K562 (cell line): ENCODE measurements around the gene ZC3H11A. TPM values are rescaled to one million over a fixed set of nuclear protein-coding genes. Genes with fewer than 3 reads are reported as not detected.
A peak's percentile ranks its signal among the peaks of the same experiment; 100 is the strongest.

Source experiments
- ATAC-seq: fragments of 200-7000 bp; cut with Tn5 transposase; 3 replicates; pipeline ENCODE4 v1.9.1; 2020; ENCODE audit warnings: moderate library complexity
- BruUV-seq: library from RNA; stranded (reverse); fragments of 400-500 nt; replicated peaks from 2 replicates; lab custom pipeline; 2021; lab: Mats Ljungman, UMichigan
- CTCF ChIA-PET: fragments of 300-600 bp; formaldehyde crosslinking; extraction: SDS; loops from one replicate; lab custom pipeline; 2021; ENCODE audit warnings: low intra/inter-chr PET ratio; lab: Yijun Ruan, JAX
- POLR2A ChIA-PET: fragments of 300-600, 350-650 bp; sonication (Branson Sonifier 250); formaldehyde crosslinking; extraction: SDS; loops from one replicate; lab custom pipeline; 2021; ENCODE audit warnings: antibody characterized with exemption, inconsistent platforms; lab: Yijun Ruan, JAX
- DNase-seq, 4 experiments: peaks; one replicate each; pipeline versions ENCODE4 v3.0.0 to v3.0.0-alpha.2; 2011 to 2018; ENCODE audit warnings: low spot score in 3 of 4, mixed read lengths in 3 of 4; ENCODE audit errors: extremely low read depth in 1 of 4
- FAIRE-seq: peaks from 2 replicates; lab custom pipeline; 2011; peaks lifted over from hg19 to GRCh38; lab: Jason Lieb, UNC
- H2AFZ ChIP-seq: 2 replicates; pipeline ENCODE4 v1.6.0; 2011; ENCODE audit warnings: low read depth, low read length, control low read depth, inconsistent platforms
- H3K27ac ChIP-seq: fragments of 200-600 bp; 3 replicates; pipeline ENCODE4 v1.8.0; 2011; ENCODE audit warnings: low read depth, mild to moderate bottlenecking, control low read depth, inconsistent platforms, low read length, moderate library complexity, mixed read lengths; ENCODE audit errors: extremely low read depth
- H3K27me3 ChIP-seq, 2 experiments: fragments of 300-600 bp in 1 of 2; 2 replicates in 1 of 2; 3 replicates in 1 of 2; pipeline versions ENCODE4 v1.6.0 to v1.8.0; 2011; ENCODE audit warnings: inconsistent platforms in 2 of 2, low read length in 2 of 2, mild to moderate bottlenecking in 1 of 2, mixed read lengths in 1 of 2, moderate library complexity in 1 of 2; ENCODE audit not compliant: control insufficient read depth in 2 of 2, insufficient read depth in 2 of 2
- H3K36me3 ChIP-seq: fragments of 300-600 bp; 3 replicates; pipeline ENCODE4 v1.8.0; 2011; ENCODE audit warnings: mild to moderate bottlenecking, low read length, inconsistent platforms; ENCODE audit not compliant: control insufficient read depth, insufficient read depth
- H3K4me1 ChIP-seq, 2 experiments: fragments of 200-600 bp in 1 of 2; replicated peaks in 1 of 2; 2 replicates in 1 of 2; 3 replicates in 1 of 2; pipeline versions ENCODE4 v1.5.1 to v1.8.0; 2011; ENCODE audit warnings: inconsistent platforms in 2 of 2, low read length in 2 of 2, mild to moderate bottlenecking in 1 of 2, mixed read lengths in 1 of 2, moderate library complexity in 1 of 2; ENCODE audit not compliant: control insufficient read depth in 2 of 2, insufficient read depth in 2 of 2
- H3K4me2 ChIP-seq: 2 replicates; pipeline ENCODE4 v1.6.1; 2011; ENCODE audit warnings: low read length, control low read depth, inconsistent platforms, mixed read lengths; ENCODE audit not compliant: insufficient read depth
- H3K4me3 ChIP-seq: fragments of 200-600 bp; sonication (generic), shearing (Covaris generic); 2 replicates; pipeline ENCODE4 v1.5.1; 2016; ENCODE audit warnings: control low read depth, inconsistent platforms
- H3K79me2 ChIP-seq: fragments of 200-600 bp; 3 replicates; pipeline ENCODE4 v1.8.0; 2011; ENCODE audit warnings: low read length, inconsistent platforms; ENCODE audit not compliant: control insufficient read depth, insufficient read depth
- H3K9ac ChIP-seq, 2 experiments: 2 replicates each; pipeline versions ENCODE4 v1.6.0 to v1.6.1; 2011; ENCODE audit warnings: low read depth in 2 of 2, low read length in 2 of 2, control low read depth in 1 of 2, inconsistent platforms in 1 of 2, mild to moderate bottlenecking in 1 of 2, mixed read lengths in 1 of 2; ENCODE audit not compliant: insufficient read depth in 1 of 2
- H3K9me1 ChIP-seq: one replicate; pipeline ENCODE4 v1.6.0; 2011; ENCODE audit warnings: inconsistent platforms, mild to moderate bottlenecking, low read length, moderate library complexity; ENCODE audit not compliant: control insufficient read depth, insufficient read depth
- H3K9me3 ChIP-seq: replicated peaks from 2 replicates; pipeline ENCODE4 v1.5.1; 2011; ENCODE audit warnings: low read depth, low read length, inconsistent platforms; ENCODE audit not compliant: control insufficient read depth, insufficient read depth
- H4K20me1 ChIP-seq: replicated peaks from 2 replicates; pipeline ENCODE4 v1.6.1; 2011; ENCODE audit warnings: low read length, inconsistent platforms, mixed read lengths; ENCODE audit not compliant: control insufficient read depth, insufficient read depth
- C11orf30 ChIP-seq: fragments of 450-650 bp; IDR thresholded peaks from 2 replicates; pipeline ENCODE4 v1.6.1; 2016; ENCODE audit warnings: low read depth, mild to moderate bottlenecking
- DNMT1 ChIP-seq: fragments of 450-650 bp; IDR thresholded peaks from 2 replicates; pipeline ENCODE4 v1.6.1; 2016; ENCODE audit warnings: antibody characterized with exemption, mild to moderate bottlenecking
- HDAC1 ChIP-seq, 2 experiments: fragments of 450-650 bp; IDR thresholded peaks; 2 replicates each; pipeline ENCODE4 v1.6.1; 2016 to 2017; ENCODE audit warnings: inconsistent platforms in 1 of 2, mild to moderate bottlenecking in 1 of 2, moderate library complexity in 1 of 2
- MBD1 ChIP-seq: fragments of 250-450 bp; sonication (Bioruptor Pico); IDR thresholded peaks from 2 replicates; pipeline ENCODE4 v1.8.0; 2022; ENCODE audit warnings: inconsistent platforms
- MEF2A ChIP-seq: IDR thresholded peaks from 2 replicates; pipeline ENCODE4 v1.6.1; 2011; ENCODE audit warnings: low read depth, mild to moderate bottlenecking, low read length, moderate library complexity; ENCODE audit not compliant: control insufficient read depth
- POLR3G ChIP-seq: IDR thresholded peaks from 2 replicates; pipeline ENCODE4 v1.6.1; 2011; ENCODE audit not compliant: insufficient read length, insufficient replicate concordance; ENCODE audit errors: extremely low read depth
- PRMT5 ChIP-seq: sonication (generic); formaldehyde crosslinking; IDR thresholded peaks from 2 replicates; pipeline ENCODE4 v1.5.0; 2020; ENCODE audit warnings: missing genetic modification reagents
- SRSF9 ChIP-seq: fragments of 200-400 bp; formaldehyde crosslinking; IDR thresholded peaks from 2 replicates; pipeline ENCODE4 v1.6.1; 2017; ENCODE audit warnings: low read depth, low read length, borderline replicate concordance
- STAT5B ChIP-seq: fragments of 250-450 bp; sonication (Bioruptor Pico); IDR thresholded peaks from 2 replicates; pipeline ENCODE4 v1.8.0; 2021; ENCODE audit warnings: mild to moderate bottlenecking, inconsistent platforms
- TFAM ChIP-seq: fragments of 250-450 bp; sonication (Bioruptor Pico); conservative IDR thresholded peaks from 2 replicates; pipeline ENCODE4 v1.5.0; 2021; ENCODE audit warnings: mild to moderate bottlenecking, moderate library complexity
- ZBTB12 ChIP-seq: fragments of 250-450 bp; sonication (Bioruptor Pico); IDR thresholded peaks from 2 replicates; pipeline ENCODE4 v1.4.0; 2020
- ZBTB9 ChIP-seq: fragments of 450-650 bp; formaldehyde crosslinking; IDR thresholded peaks from 2 replicates; pipeline ENCODE4 v1.4.0; 2020; ENCODE audit warnings: mild to moderate bottlenecking, moderate library complexity
- ZC3H4 ChIP-seq: sonication (generic); formaldehyde crosslinking; IDR thresholded peaks from 2 replicates; pipeline ENCODE4 v1.9.0; 2021; ENCODE audit warnings: missing genetic modification reagents, borderline replicate concordance
- ZNF134 ChIP-seq: fragments of 250-450 bp; sonication (Bioruptor Pico); conservative IDR thresholded peaks from 2 replicates; pipeline ENCODE4 v1.4.0; 2020
- ZNF609 ChIP-seq: sonication (generic); formaldehyde crosslinking; IDR thresholded peaks from 2 replicates; pipeline ENCODE4 v1.8.1; 2023; ENCODE audit warnings: missing genetic modification reagents, mild to moderate bottlenecking, borderline replicate concordance
- WGBS: fragments of 100-300 bp; shearing (Covaris generic); methylation state at CpG from one replicate; pipeline ENCODE4 v1.1.6; 2016; ENCODE audit warnings: low coverage, mixed read lengths; ENCODE audit not compliant: insufficient coverage; ENCODE audit errors: missing lambda C conversion rate; 5-methylcytosine and 5-hydroxymethylcytosine counted together
- in situ Hi-C: fragments of 300-500 bp; cut with MboI; formaldehyde crosslinking; loops from 4 replicates; pipeline ENCODE4 v1.15.0; 2018; ENCODE audit warnings: inconsistent platforms, mixed read lengths
- intact Hi-C: fragments of 100-400 bp; cut with micrococcal nuclease; formaldehyde crosslinking; loops from 2 replicates; pipeline ENCODE4 v1.14.2; 2022
- polyA plus RNA-seq, 8 experiments: library from polyadenylated mRNA; depleted of rRNA in 4 of 8; stranded (reverse) in 5 of 8; unstranded in 3 of 8; fragments of >200 nt; fragmentation: Nextera tagmentation in 2 of 8; fragmentation: Illumina TruSeq in 1 of 8; extraction: Ambion mirVana in 2 of 8; extraction: Trizol in 1 of 8; gene quantifications; 2 replicates each; pipeline versions ENCODE4 v1.2.1 to v1.2.3, GENCODE V29; 2011 to 2014; ENCODE audit warnings: inconsistent platforms in 1 of 8, missing spikeins in 1 of 8
- total RNA-seq, 7 experiments: library from RNA; depleted of rRNA in 6 of 7; stranded (reverse); fragments of >200 nt in 6 of 7; fragmentation: Illumina TruSeq in 2 of 7; extraction: Trizol in 2 of 7; gene quantifications; 2 replicates each; pipeline versions ENCODE4 v1.2.1 to v1.2.3, GENCODE V29; 2011 to 2021; ENCODE audit warnings: low replicate concordance in 1 of 7

The ZC3H11A gene
- total and polyA plus RNA-seq, 9 of the 15 experiments (the other 6 are each of a cell fraction or from before 2014, with no cell fraction given), result 34.2 to 137 (median 102) TPM

GRCh38 chr1:203771901-203772301 is 23.5 kb upstream of the ZC3H11A start:
- ChIA-PET CTCF (no interaction called here), POLR2A (interaction anchor here (0.9 kb wide), 1 partner anchor 12 kb away, joined by 3 read pairs; no protein-coding TSS in a partner anchor)
- Histone ChIP-seq H3K36me3 (no peaks in the 10 kb centered on the region), H3K27ac (no peak overlapping the region), H3K4me1 (no peaks in the 10 kb centered on the region; a peak in 1 of 5 replicates), H3K4me2 (no peak overlapping the region), H3K4me3 (no peak overlapping the region), H3K9me3 (no peaks in the 10 kb centered on the region), H3K27me3 (peaks cover 37 to 41% of the 10 kb centered on the region in 2 experiments), H3K79me2 (no peaks in the 10 kb centered on the region), H3K9me1 (no peaks in the 10 kb centered on the region), H3K9ac (no peak overlapping the region), H4K20me1 (no peaks in the 10 kb centered on the region), H2AFZ (no peak overlapping the region)
- in situ Hi-C loops, result no loop called here
- FAIRE-seq, result peak; percentile 19
- WGBS, result 0% methylated on average over 7 of the region's 7 CpGs
- BruUV-seq, result no TSS peak
- DNase-seq, result no peak
- intact Hi-C loops, result loop anchor here (10.0 kb wide), 1 partner anchor 147 kb away; the partner anchor contains the start of gene ATP2B4
- ATAC-seq, result no peak
- no peak for TF ChIP-seq ZNF609
- no peak for TF ChIP-seq PRMT5 (CRISPR knock-in tag)
- TF ChIP-seq POLR3G, result no peak
- TF ChIP-seq HDAC1 (IDR thresholded peaks at IDR 0.05), result no peak
- TF ChIP-seq ZC3H4 (CRISPR knock-in tag), result no peak
- TF ChIP-seq MEF2A, result no peak
- no peak for TF ChIP-seq ZBTB12
- no peak for TF ChIP-seq DNMT1
- no peak for TF ChIP-seq SRSF9
- no peak for TF ChIP-seq STAT5B (CRISPR knock-in tag)
- no peak for TF ChIP-seq TFAM
- no peak for TF ChIP-seq MBD1 (CRISPR knock-in tag)
- TF ChIP-seq C11orf30, result no peak
- no peak for TF ChIP-seq ZBTB9 (CRISPR knock-in tag)
- no peak for TF ChIP-seq ZNF134 (CRISPR knock-in tag)
